ENCODE data around the gene PTPRB.

GRCh38 chr12:70660620-70661219 is 23.5 kb upstream of the PTPRB start:
- TF ChIP-seq CTCF (IDR thresholded peaks at IDR 0.05; ENCODE audit: low read length) = no peak
- no peak for TF ChIP-seq EZH2 (IDR thresholded peaks at IDR 0.05; ENCODE audit: borderline replicate concordance, low read length)

Measured in OCI-LY1 (cell line).